ENCODE results near the gene LRSAM1.

Gene LRSAM1

GRCh38 chr9:127450830-127451607 is at the start of gene LRSAM1, which contains the start of gene RPL12:
LRSAM1 (plus strand) TSS chr9:127451510; CDS start chr9:127454528, 3,018 bp downstream.
RPL12 (minus strand) TSS chr9:127451406; CDS start chr9:127451317, 89 bp downstream.
- Histone ChIP-seq H3K4me3 (peak within 1 kb of the TSS; percentile 98), H3K27me3 (ENCODE audit: low read depth) (no peaks in the 10 kb centered on the region), H3K9me3 (no peaks in the 10 kb centered on the region), H3K36me3 (replicated peaks) (peaks cover 61% of the 10 kb centered on the region), H3K4me1 (peaks cover 12% of the 10 kb centered on the region)
- peak; percentile 82 to 98 for DNase-seq (ENCODE audit: low spot score in 2 of 2)
- in situ Hi-C loops (cut with MboI; ENCODE audit: low sequenced_read_pairs), result no loop called here

DNA sequence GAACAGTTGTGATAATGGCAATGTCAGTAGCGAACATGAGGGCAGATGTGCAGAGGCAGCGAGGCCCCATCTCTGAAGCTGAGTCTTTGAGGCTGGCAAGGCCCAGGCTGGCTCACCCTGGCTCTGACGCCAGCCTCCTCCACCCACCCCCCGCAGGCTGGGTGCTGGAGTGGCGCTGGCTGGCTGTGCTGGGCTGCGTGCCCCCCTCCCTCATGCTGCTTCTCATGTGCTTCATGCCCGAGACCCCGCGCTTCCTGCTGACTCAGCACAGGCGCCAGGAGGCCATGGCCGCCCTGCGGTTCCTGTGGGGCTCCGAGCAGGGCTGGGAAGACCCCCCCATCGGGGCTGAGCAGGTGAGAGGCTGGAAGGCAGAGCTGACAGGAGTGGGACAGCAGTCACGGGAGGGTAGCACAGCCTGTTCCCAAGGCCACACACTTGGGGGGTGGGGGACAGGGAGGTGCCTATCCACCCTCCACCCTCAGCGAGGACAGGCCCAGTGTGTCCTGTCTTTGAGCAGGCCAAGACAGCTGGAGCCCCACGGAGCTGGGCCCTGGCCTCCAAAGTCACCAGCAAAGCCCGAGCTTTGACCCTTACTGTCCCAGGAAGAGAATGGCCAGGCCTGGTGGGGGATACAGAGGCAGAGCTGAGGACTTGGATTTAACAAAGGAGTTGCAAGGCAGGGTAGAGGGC is 48.8 kb upstream of the LRSAM1 start:
- no peaks in the 10 kb centered on the region for H3K9me3 ChIP-seq
- no peaks in the 10 kb centered on the region for H3K27me3 ChIP-seq (ENCODE audit: low read depth)
- DNase-seq (ENCODE audit: low spot score in 2 of 2), result no peak
- H3K4me1 ChIP-seq, result no peaks in the 10 kb centered on the region; the same call in 1 of the 2 replicates
- H3K36me3 ChIP-seq (replicated peaks), result peaks cover 26% of the 10 kb centered on the region
- in situ Hi-C loops (cut with MboI; ENCODE audit: low sequenced_read_pairs), result no loop called here
- no peak overlapping the region for H3K4me3 ChIP-seq

GRCh38 chr9:127403507-127404192 is 47.7 kb upstream of the LRSAM1 start:
- no peak for DNase-seq (ENCODE audit: low spot score in 2 of 2)
- no peak overlapping the region for H3K4me3 ChIP-seq
- no peaks in the 10 kb centered on the region for H3K27me3 ChIP-seq (ENCODE audit: low read depth)
- no peaks in the 10 kb centered on the region for H3K4me1 ChIP-seq
- in situ Hi-C loops (cut with MboI; ENCODE audit: low sequenced_read_pairs), result no loop called here
- peaks cover 26% of the 10 kb centered on the region for H3K36me3 ChIP-seq (replicated peaks)
- no peaks in the 10 kb centered on the region for H3K9me3 ChIP-seq

DNA sequence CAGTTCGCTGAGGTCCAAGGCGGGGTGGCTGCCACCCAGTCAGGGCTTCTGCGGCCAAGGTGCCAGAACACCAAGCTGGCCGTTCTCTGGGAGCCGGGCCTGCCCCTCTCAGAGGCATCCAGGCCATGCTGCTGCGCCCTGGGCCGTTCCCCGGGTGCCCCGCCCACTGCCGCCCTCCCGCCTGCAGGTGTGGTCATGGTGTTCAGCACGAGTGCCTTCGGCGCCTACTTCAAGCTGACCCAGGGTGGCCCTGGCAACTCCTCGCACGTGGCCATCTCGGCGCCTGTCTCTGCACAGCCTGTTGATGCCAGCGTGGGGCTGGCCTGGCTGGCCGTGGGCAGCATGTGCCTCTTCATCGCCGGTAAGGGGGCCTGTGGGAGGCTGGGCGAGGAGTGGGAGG is 46.7 kb upstream of the LRSAM1 start:
- Histone ChIP-seq H3K36me3 (replicated peaks) (peaks cover 25% of the 10 kb centered on the region), H3K4me1 (peaks cover 1% of the 10 kb centered on the region), H3K4me3 (no peak overlapping the region), H3K9me3 (no peaks in the 10 kb centered on the region), H3K27me3 (ENCODE audit: low read depth) (no peaks in the 10 kb centered on the region)
- no peak for DNase-seq (ENCODE audit: low spot score in 2 of 2)
- in situ Hi-C loops (cut with MboI; ENCODE audit: low sequenced_read_pairs), result no loop called here

GRCh38 chr9:127405344-127406125 is 45.8 kb upstream of the LRSAM1 start:
- H3K4me1 ChIP-seq, result peaks cover 8% of the 10 kb centered on the region
- H3K27me3 ChIP-seq (ENCODE audit: low read depth), result no peaks in the 10 kb centered on the region
- in situ Hi-C loops (cut with MboI; ENCODE audit: low sequenced_read_pairs), result no loop called here
- H3K4me3 ChIP-seq, result no peak overlapping the region
- DNase-seq (ENCODE audit: low spot score in 2 of 2), result no peak
- no peaks in the 10 kb centered on the region for H3K9me3 ChIP-seq
- peaks cover 22% of the 10 kb centered on the region for H3K36me3 ChIP-seq (replicated peaks)

DNA sequence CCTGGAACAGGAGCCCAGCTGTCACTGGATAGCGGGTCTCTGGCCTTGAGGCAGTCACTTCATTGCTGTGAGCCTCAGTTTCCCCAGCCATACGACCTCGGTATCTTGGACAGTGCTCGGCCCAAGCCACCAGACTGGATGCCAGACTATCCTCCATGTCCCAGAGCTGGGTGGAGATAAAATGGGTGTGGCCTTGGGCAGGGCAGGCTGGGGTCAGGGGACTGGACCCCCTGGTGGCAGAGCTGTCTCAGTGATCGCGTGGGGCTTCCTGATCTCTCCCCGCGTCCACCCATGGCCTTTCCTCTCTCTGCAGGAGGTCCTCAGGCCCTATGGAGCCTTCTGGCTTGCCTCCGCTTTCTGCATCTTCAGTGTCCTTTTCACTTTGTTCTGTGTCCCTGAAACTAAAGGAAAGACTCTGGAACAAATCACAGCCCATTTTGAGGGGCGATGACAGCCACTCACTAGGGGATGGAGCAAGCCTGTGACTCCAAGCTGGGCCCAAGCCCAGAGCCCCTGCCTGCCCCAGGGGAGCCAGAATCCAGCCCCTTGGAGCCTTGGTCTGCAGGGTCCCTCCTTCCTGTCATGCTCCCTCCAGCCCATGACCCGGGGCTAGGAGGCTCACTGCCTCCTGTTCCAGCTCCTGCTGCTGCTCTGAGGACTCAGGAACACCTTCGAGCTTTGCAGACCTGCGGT is 44.4 kb upstream of the LRSAM1 start:
- H3K27me3 ChIP-seq (ENCODE audit: low read depth), result no peaks in the 10 kb centered on the region
- H3K9me3 ChIP-seq, result no peaks in the 10 kb centered on the region
- no peak for DNase-seq (ENCODE audit: low spot score in 2 of 2)
- peaks cover 16% of the 10 kb centered on the region for H3K4me1 ChIP-seq
- in situ Hi-C loops (cut with MboI; ENCODE audit: low sequenced_read_pairs), result no loop called here
- no peak overlapping the region for H3K4me3 ChIP-seq
- peaks cover 13% of the 10 kb centered on the region for H3K36me3 ChIP-seq (replicated peaks)

DNA sequence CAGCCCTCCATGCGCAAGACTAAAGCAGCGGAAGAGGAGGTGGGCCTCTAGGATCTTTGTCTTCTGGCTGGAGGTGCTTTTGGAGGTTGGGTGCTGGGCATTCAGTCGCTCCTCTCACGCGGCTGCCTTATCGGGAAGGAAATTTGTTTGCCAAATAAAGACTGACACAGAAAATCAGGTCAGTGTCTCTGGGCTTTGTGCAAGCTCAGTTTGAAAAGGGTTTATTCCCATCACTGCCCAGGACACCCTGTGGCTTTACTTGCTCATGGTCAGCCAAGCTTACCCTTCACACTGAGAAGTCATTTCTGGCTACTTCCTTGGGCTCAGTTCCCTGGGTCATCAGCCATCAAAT is 43.8 kb upstream of the LRSAM1 start:
- H3K36me3 ChIP-seq (replicated peaks), result peaks cover 10% of the 10 kb centered on the region
- in situ Hi-C loops (cut with MboI; ENCODE audit: low sequenced_read_pairs), result no loop called here
- peaks cover 16% of the 10 kb centered on the region for H3K4me1 ChIP-seq
- H3K9me3 ChIP-seq, result no peaks in the 10 kb centered on the region
- no peak for DNase-seq (ENCODE audit: low spot score in 2 of 2)
- H3K27me3 ChIP-seq (ENCODE audit: low read depth), result no peaks in the 10 kb centered on the region
- no peak overlapping the region for H3K4me3 ChIP-seq

DNA sequence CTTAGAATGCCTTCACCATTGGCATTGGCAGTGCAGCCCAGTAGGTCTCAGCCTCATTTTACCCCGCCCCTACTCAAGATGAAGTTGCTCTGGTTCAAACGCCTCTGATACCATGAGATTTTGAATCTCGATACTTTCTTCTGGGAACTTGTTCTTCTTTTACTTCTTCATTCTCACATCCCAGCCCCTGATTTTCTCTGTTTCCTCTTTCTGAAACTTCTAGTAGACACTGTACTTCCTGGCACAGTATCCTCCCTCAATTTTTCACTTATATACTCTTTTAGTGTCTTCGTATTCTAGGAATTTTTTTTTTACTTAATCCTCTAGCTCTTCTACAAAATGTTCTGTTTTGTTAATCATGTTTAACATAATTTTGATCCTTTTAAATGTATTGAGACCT is 40.2 kb upstream of the LRSAM1 start:
- DNase-seq (ENCODE audit: low spot score in 2 of 2), result no peak

GRCh38 chr9:127415141-127415540 is 36.2 kb upstream of the LRSAM1 start:
- no peak overlapping the region for H3K4me3 ChIP-seq
- in situ Hi-C loops (cut with MboI; ENCODE audit: low sequenced_read_pairs), result no loop called here
- no peaks in the 10 kb centered on the region for H3K27me3 ChIP-seq (ENCODE audit: low read depth)
- no peaks in the 10 kb centered on the region for H3K36me3 ChIP-seq (replicated peaks)
- no peak for DNase-seq (ENCODE audit: low spot score in 2 of 2)
- H3K9me3 ChIP-seq, result no peaks in the 10 kb centered on the region
- H3K4me1 ChIP-seq, result peaks cover 12% of the 10 kb centered on the region

More for the DNA sequence above, 40.2 kb upstream of the LRSAM1 start:
- Histone ChIP-seq H3K4me1 (peaks cover 16% of the 10 kb centered on the region), H3K36me3 (replicated peaks) (no peaks in the 10 kb centered on the region; the same call in 1 of the 2 replicates), H3K4me3 (no peak overlapping the region), H3K27me3 (ENCODE audit: low read depth) (no peaks in the 10 kb centered on the region), H3K9me3 (no peaks in the 10 kb centered on the region)
- in situ Hi-C loops (cut with MboI; ENCODE audit: low sequenced_read_pairs), result no loop called here

DNA sequence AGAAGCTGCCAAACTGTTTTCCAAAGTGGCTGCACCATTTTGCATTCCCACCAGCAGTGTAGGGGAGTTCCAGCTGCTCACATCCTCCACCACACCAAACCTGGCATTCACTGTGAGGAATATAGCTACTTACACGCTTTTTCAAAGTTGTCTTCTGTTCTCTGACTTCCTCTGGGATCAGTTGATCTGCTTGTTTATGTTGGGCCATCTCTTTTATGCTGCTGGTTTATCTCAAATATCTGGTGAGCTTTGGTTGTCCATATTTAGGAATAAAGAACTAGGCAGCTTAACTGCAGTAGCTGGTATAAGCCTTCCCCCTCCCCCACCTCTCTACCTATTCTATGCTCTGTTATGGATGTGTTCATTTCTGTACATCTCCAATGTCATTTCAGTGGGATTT is 35.7 kb upstream of the LRSAM1 start:
- H3K36me3 ChIP-seq (replicated peaks), result no peaks in the 10 kb centered on the region
- in situ Hi-C loops (cut with MboI; ENCODE audit: low sequenced_read_pairs), result no loop called here
- H3K4me3 ChIP-seq, result no peak overlapping the region
- no peak for DNase-seq (ENCODE audit: low spot score in 2 of 2)
- H3K27me3 ChIP-seq (ENCODE audit: low read depth), result no peaks in the 10 kb centered on the region
- H3K9me3 ChIP-seq, result no peaks in the 10 kb centered on the region
- peaks cover 7% of the 10 kb centered on the region for H3K4me1 ChIP-seq

DNA sequence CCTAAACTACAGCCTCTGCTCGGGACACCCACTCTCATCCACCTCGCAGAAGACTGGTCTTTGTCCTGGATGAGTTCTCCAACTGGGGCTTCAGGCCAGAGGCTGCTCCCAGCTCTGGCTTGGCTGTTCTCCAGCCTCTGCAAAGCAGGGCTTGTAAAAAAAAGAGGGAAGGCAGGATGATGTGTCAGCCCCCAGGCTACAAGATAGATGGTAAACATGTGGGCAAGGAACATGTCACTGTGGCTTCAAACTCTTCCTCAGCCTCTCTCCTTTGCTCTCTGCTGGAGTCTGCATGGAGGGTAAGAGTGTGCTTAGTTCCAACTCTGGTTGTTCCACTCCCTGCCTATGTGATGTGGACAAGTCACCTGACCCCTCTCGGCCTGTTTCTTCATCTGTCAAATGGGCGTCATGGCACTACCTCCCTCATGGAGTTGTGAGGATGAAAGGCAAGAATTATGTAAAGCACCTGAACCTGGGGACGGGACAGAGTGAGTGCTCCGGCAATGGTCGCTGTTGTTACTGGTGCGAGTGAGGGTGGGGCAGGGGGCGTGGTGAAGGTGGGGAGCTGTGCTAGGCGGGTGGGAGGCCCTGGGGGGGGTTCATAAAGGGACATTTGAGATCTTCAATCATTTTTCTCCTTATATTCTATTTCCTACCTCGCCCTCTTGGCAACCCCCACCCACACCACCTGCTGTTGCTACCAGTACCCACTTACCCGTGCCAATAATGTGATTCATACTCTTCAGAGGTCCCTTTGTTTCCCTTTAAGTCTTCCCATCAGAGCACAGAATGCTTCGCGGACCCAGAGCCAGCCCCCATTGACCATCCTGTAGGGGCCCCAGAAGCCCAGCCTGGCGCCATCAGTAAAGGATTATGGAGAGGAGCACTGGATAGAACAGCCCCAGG is 33.9 kb upstream of the LRSAM1 start:
- Histone ChIP-seq H3K27me3 (ENCODE audit: low read depth) (no peaks in the 10 kb centered on the region), H3K9me3 (no peaks in the 10 kb centered on the region), H3K36me3 (replicated peaks) (no peaks in the 10 kb centered on the region), H3K4me1 (no peaks in the 10 kb centered on the region), H3K4me3 (no peak overlapping the region)
- in situ Hi-C loops (cut with MboI; ENCODE audit: low sequenced_read_pairs), result no loop called here
- no peak for DNase-seq (ENCODE audit: low spot score in 2 of 2)

DNA sequence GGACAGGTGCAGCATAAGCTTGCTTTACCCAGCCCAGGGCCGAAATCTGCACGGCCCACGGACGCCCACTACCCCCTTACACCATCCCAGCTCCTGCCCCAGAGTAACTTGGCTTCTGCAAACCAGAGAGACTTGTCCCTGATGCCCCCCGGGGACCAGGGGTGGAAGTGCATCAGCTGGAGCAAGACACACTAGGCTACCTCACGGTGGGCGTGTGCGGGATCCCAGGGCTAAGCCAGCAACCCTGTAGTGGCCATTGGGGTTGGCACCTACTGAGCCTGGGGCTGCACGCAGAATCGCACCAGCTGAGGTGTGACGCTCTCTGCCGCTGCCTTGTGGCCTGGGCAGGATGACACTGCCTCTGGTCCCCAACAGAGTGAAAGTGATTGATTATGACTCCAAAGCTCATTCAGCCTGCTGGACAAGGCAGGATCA is 33.3 kb upstream of the LRSAM1 start:
- no peaks in the 10 kb centered on the region; the same call in 1 of the 2 replicates for H3K4me1 ChIP-seq
- in situ Hi-C loops (cut with MboI; ENCODE audit: low sequenced_read_pairs), result no loop called here
- DNase-seq (ENCODE audit: low spot score in 2 of 2), result peak; percentile 21 to 75
- H3K4me3 ChIP-seq, result no peak overlapping the region
- H3K36me3 ChIP-seq (replicated peaks), result no peaks in the 10 kb centered on the region
- no peaks in the 10 kb centered on the region for H3K27me3 ChIP-seq (ENCODE audit: low read depth)
- H3K9me3 ChIP-seq, result no peaks in the 10 kb centered on the region
